GM12864 (cell line): Measurements from ENCODE around the gene MANBA.
A peak's percentile ranks its signal among the peaks of the same experiment; 100 is the strongest.

Experiments
- DNase-seq: peaks from one replicate; pipeline ENCODE4 v3.0.0-alpha.2; 2011; ENCODE audit warnings: low read depth
- H3K4me3 ChIP-seq: 2 replicates; pipeline ENCODE4 v1.5.1; 2011; ENCODE audit warnings: mild to moderate bottlenecking, low read depth, low read length, control low read depth
- CTCF ChIP-seq: IDR thresholded peaks from 2 replicates; pipeline ENCODE4 v1.5.1; 2011; ENCODE audit warnings: low read depth, mild to moderate bottlenecking, moderate library complexity, low read length, control low read depth, inconsistent platforms; ENCODE audit errors: missing control alignments

Gene MANBA

GRCh38 chr4:102760645-102761295 is at the start of gene MANBA:
MANBA (minus strand) TSS chr4:102760968; CDS start chr4:102760894, 74 bp downstream.
- peak within 1 kb of the TSS; percentile 86 for H3K4me3 ChIP-seq
- DNase-seq, result peak; percentile 46
- TF ChIP-seq CTCF, result no peak

- no peak overlapping the region for H3K4me3 ChIP-seq
- DNase-seq, result no peak
- TF ChIP-seq CTCF, result no peak
Measured at GRCh38 chr4:102809691-102810090, 48.9 kb upstream of the MANBA start.

- no peak for DNase-seq
- no peak overlapping the region for H3K4me3 ChIP-seq
- no peak for TF ChIP-seq CTCF
Measured at GRCh38 chr4:102809190-102809589, 48.4 kb upstream of the MANBA start.

GRCh38 chr4:102808009-102808408 is 47.2 kb upstream of the MANBA start:
- H3K4me3 ChIP-seq, result no peak overlapping the region
- TF ChIP-seq CTCF, result no peak
- DNase-seq, result no peak

- DNase-seq, result no peak
- H3K4me3 ChIP-seq, result no peak overlapping the region
- TF ChIP-seq CTCF, result no peak
Measured at GRCh38 chr4:102807345-102807744, 46.6 kb upstream of the MANBA start.

GRCh38 chr4:102799816-102800215 is 39.0 kb upstream of the MANBA start:
- no peak for DNase-seq
- H3K4me3 ChIP-seq, result no peak overlapping the region
- TF ChIP-seq CTCF, result no peak

GRCh38 chr4:102794999-102795398 is 34.2 kb upstream of the MANBA start:
- no peak for TF ChIP-seq CTCF
- H3K4me3 ChIP-seq, result no peak overlapping the region
- DNase-seq, result no peak
